Adipocyte (in vitro differentiated cells): ENCODE data around the gene VAV2.
A peak's percentile ranks its signal among the peaks of the same experiment; 100 is the strongest.

ENCODE experiments used
- DNase-seq: peaks from one replicate; pipeline ENCODE4 v3.0.0-alpha.2; 2015; ENCODE audit warnings: low read depth
- H3K27me3 ChIP-seq: replicated peaks from 2 replicates; pipeline ENCODE4 v1.7.0; 2013; ENCODE audit warnings: mild to moderate bottlenecking, low read length, moderate library complexity; ENCODE audit not compliant: control insufficient read depth, insufficient read depth
- H3K36me3 ChIP-seq: 2 replicates; pipeline ENCODE4 v1.7.0; 2013; ENCODE audit warnings: low read length, mild to moderate bottlenecking, moderate library complexity; ENCODE audit not compliant: control insufficient read depth, insufficient read depth, severe bottlenecking
- H3K4me1 ChIP-seq: 2 replicates; pipeline ENCODE4 v1.7.0; 2013; ENCODE audit warnings: mild to moderate bottlenecking, low read length, moderate library complexity; ENCODE audit not compliant: control insufficient read depth, insufficient read depth
- H3K4me3 ChIP-seq: 2 replicates; pipeline ENCODE4 v1.7.0; 2013; ENCODE audit warnings: mild to moderate bottlenecking, low read length, moderate library complexity
- H3K9ac ChIP-seq: 2 replicates; pipeline ENCODE4 v1.7.0; 2013; ENCODE audit warnings: mild to moderate bottlenecking, low read length, moderate library complexity
- H3K9me3 ChIP-seq: 2 replicates; pipeline ENCODE4 v1.7.0; 2013; ENCODE audit warnings: mild to moderate bottlenecking, low read length, moderate library complexity; ENCODE audit not compliant: control insufficient read depth

VAV2 gene

DNA sequence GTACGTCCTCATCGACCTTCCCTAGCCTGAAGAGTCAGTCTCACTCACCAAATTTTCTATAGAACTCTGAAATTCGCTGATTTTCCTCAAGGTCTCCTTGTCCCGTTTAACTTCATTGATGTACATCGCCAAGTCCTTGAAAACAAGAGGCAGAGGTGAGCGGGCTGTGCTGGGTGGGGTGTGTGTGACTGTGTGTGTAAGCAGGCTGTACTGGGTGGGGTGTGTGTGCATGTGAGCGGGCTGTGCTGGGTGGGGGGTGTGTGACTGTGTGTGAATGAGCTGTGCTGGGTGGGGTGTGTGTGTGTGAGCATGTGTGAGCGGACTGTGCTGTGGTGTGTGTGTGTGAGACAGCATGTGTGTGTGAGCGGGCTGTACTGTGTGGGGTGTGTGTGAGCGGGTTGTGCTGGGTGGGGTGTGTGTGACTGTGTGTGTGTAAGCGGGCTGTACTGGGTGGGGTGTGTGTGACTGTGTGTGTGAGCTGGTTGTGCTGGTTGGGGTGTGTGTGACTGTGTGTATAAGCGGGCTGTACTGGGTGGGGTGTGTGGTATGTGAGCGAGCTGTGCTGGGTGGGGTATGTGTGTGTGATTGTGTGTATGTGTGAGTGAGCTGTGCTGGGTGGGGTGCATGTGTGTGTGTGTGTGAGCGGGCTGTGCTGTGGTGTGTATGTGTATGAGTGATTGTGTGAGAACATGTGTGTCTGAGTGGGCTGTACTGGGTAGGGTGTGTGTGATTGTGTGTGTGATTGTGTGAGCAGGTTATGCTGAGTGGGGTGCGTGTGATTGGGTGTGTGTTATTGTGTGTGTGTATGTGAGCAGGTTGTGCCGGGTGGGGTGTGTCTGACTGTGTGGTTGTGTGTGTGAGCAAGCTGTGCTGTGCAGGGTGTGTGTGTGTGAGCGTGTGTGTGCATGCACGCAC lies 200.1 kb downstream of the VAV2 start:
- no peaks in the 10 kb centered on the region for H3K27me3 ChIP-seq
- H3K9ac ChIP-seq, result no peak overlapping the region
- no peaks in the 10 kb centered on the region for H3K9me3 ChIP-seq
- H3K36me3 ChIP-seq, result peaks cover 14% of the 10 kb centered on the region
- no peak overlapping the region for H3K4me3 ChIP-seq
- no peak for DNase-seq
- no peaks in the 10 kb centered on the region for H3K4me1 ChIP-seq

- H3K27me3 ChIP-seq, result no peaks in the 10 kb centered on the region
- no peak for DNase-seq
- no peak overlapping the region for H3K4me3 ChIP-seq
- H3K4me1 ChIP-seq, result no peaks in the 10 kb centered on the region
- H3K36me3 ChIP-seq, result peaks cover 14% of the 10 kb centered on the region
- no peaks in the 10 kb centered on the region for H3K9me3 ChIP-seq
- H3K9ac ChIP-seq, result no peak overlapping the region
Observed at GRCh38 chr9:133791069-133791468, 201.1 kb downstream of the VAV2 start.

GRCh38 chr9:133789778-133790177 lies 202.3 kb downstream of the VAV2 start:
- no peaks in the 10 kb centered on the region for H3K9me3 ChIP-seq
- H3K27me3 ChIP-seq, result no peaks in the 10 kb centered on the region
- H3K4me1 ChIP-seq, result no peaks in the 10 kb centered on the region
- no peak overlapping the region for H3K9ac ChIP-seq
- peaks cover 26% of the 10 kb centered on the region for H3K36me3 ChIP-seq
- no peak overlapping the region for H3K4me3 ChIP-seq
- no peak for DNase-seq

DNA sequence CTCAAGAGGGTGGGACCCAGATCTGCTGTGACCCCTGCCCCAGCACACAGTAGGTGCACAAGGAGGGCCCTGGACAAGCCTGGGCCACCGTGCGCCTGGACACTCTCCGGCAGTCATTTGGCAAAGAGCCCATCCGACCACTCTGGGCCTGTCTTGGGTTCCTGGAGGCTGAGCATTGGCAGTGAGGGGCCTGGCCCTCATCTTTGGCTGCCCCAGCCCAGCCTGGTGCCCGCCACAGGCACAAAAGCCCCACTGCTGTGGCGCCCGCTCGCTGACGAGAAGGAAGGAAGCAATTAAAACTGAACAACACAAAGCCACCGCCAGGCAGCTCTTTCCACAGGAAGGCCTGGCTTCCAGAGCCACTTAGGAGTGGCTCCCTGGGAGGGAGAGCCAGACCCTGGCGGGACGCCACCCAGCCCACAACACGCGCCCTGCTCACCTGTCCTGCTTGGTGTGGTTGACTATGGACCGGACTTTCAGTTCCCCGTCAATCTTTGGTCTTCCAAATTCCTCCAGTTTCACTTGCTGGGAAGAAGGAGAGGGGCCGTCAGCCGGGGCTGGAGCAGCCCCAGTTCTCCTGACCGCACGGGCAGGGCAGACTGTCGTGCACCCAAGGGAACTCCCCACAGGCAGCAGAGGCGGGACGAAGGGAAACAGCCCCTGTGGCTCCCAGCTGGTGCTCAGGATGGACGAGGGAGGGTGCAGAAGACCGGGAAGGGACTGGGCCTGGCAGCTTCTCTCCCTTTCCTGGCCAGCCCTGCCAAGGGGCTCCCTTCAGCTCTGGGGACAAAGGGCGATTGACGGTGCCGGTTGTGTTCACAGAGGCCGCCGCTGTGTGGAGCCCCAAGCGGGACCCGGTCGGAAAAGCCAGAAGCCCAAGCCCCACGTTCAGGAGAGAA lies 203.1 kb downstream of the VAV2 start:
- Histone ChIP-seq H3K9ac (no peak overlapping the region), H3K4me1 (no peaks in the 10 kb centered on the region), H3K4me3 (no peak overlapping the region), H3K9me3 (no peaks in the 10 kb centered on the region), H3K27me3 (no peaks in the 10 kb centered on the region), H3K36me3 (peaks cover 26% of the 10 kb centered on the region)
- no peak for DNase-seq

GRCh38 chr9:133788045-133788818 lies 203.9 kb downstream of the VAV2 start:
- DNase-seq, result no peak
- H3K4me1 ChIP-seq, result no peaks in the 10 kb centered on the region
- no peaks in the 10 kb centered on the region for H3K27me3 ChIP-seq
- H3K9ac ChIP-seq, result no peak overlapping the region
- H3K4me3 ChIP-seq, result no peak overlapping the region
- peaks cover 26% of the 10 kb centered on the region for H3K36me3 ChIP-seq
- H3K9me3 ChIP-seq, result no peaks in the 10 kb centered on the region

- peaks cover 26% of the 10 kb centered on the region for H3K36me3 ChIP-seq
- no peaks in the 10 kb centered on the region for H3K4me1 ChIP-seq
- no peaks in the 10 kb centered on the region for H3K27me3 ChIP-seq
- no peak overlapping the region for H3K9ac ChIP-seq
- peak; percentile 3 for DNase-seq
- no peak overlapping the region for H3K4me3 ChIP-seq
- H3K9me3 ChIP-seq, result no peaks in the 10 kb centered on the region
Observed at GRCh38 chr9:133787754-133788025, 204.4 kb downstream of the VAV2 start.

- H3K4me3 ChIP-seq, result no peak overlapping the region
- no peaks in the 10 kb centered on the region for H3K4me1 ChIP-seq
- H3K9ac ChIP-seq, result no peak overlapping the region
- peaks cover 26% of the 10 kb centered on the region for H3K36me3 ChIP-seq
- no peaks in the 10 kb centered on the region for H3K9me3 ChIP-seq
- DNase-seq, result no peak
- no peaks in the 10 kb centered on the region for H3K27me3 ChIP-seq
Observed at GRCh38 chr9:133786907-133787753, 205.0 kb downstream of the VAV2 start.

DNA sequence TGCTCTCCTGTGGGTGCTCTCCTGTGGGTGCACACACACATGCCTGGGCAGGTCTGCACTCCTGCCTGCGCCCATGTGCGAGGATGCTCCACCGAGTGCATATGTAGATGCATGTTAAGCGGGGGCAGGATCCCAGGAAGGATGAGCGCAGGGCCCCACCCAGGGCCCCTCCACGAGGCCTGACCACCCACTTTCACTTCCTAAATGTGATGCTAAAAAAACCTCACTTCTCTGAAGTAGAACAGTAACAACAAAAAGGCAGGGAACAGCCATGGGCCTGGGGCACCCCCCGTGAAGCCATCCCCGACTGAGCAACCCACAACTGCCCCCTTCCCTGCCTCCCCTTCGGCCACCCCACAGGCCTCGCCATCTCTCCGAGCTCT lies 205.8 kb downstream of the VAV2 start:
- Histone ChIP-seq H3K9me3 (no peaks in the 10 kb centered on the region), H3K36me3 (peaks cover 23% of the 10 kb centered on the region), H3K27me3 (no peaks in the 10 kb centered on the region), H3K9ac (no peak overlapping the region), H3K4me1 (no peaks in the 10 kb centered on the region), H3K4me3 (no peak overlapping the region)
- DNase-seq, result no peak

GRCh38 chr9:133785753-133786370 lies 206.3 kb downstream of the VAV2 start:
- Histone ChIP-seq H3K36me3 (peaks cover 23% of the 10 kb centered on the region), H3K9ac (no peak overlapping the region), H3K9me3 (no peaks in the 10 kb centered on the region), H3K4me1 (no peaks in the 10 kb centered on the region), H3K27me3 (no peaks in the 10 kb centered on the region), H3K4me3 (no peak overlapping the region)
- no peak for DNase-seq
